Upper lobe of left lung (tissue), 4 donors: ENCODE measurements around the gene CIT.

Experiments used
- CTCF ChIP-seq, 6 experiments: fragments of 450-650 bp in 4 of 6; fragments of 200-600 bp in 2 of 6; sonication (generic) in 2 of 6; IDR thresholded peaks; one replicate each; pipeline ENCODE4 v1.5.1; 2016 to 2019; ENCODE audit warnings: antibody characterized with exemption in 6 of 6
- POLR2A ChIP-seq, 4 donors: fragments of 450-650 bp; IDR thresholded peaks; one replicate each; pipeline ENCODE4 v1.5.1; 2016 to 2017; ENCODE audit warnings: antibody characterized with exemption in 4 of 4, mild to moderate bottlenecking in 2 of 4
- POLR2AphosphoS5 ChIP-seq, 2 donors: sonication (generic); formaldehyde crosslinking; IDR thresholded peaks; one replicate each; pipeline ENCODE4 v1.5.1; 2017; ENCODE audit warnings: antibody characterized with exemption in 2 of 2

GRCh38 chr12:119857041-119857591 is 20.0 kb downstream of the CIT start:
- TF ChIP-seq CTCF (IDR thresholded peaks at IDR 0.05), result no peak
- no peak for TF ChIP-seq POLR2AphosphoS5 (IDR thresholded peaks at IDR 0.05)
- TF ChIP-seq POLR2A (IDR thresholded peaks at IDR 0.05), result no peak
